Forelimb muscle (tissue), 1 donor: Measurements from ENCODE around the gene IQCK. TPM values are rescaled to one million over a fixed set of nuclear protein-coding genes. Genes with fewer than 3 reads are reported as not detected.

ENCODE experiments used
- DNase-seq: peaks from one replicate; pipeline ENCODE4 v3.0.0-alpha.2; 2013; ENCODE audit warnings: low read depth
- polyA plus RNA-seq: library from polyadenylated mRNA; unstranded; fragments of 120-200 nt; gene quantifications from one replicate; pipeline ENCODE4 v1.2.1, GENCODE V29; 2013; ENCODE audit not compliant: insufficient read length

IQCK gene
- polyA plus RNA-seq, 1 donor: 14.2 TPM

- DNase-seq: no peak
These were observed 141.5 kb downstream of the IQCK start for GRCh38 chr16:19859603-19860002.

GRCh38 chr16:19860166-19861041 lies 142.3 kb downstream of the IQCK start:
- no peak for DNase-seq

- no peak for DNase-seq
These were observed 143.1 kb downstream of the IQCK start for GRCh38 chr16:19861133-19861532.

GRCh38 chr16:19861811-19862327 lies 143.8 kb downstream of the IQCK start:
- no peak for DNase-seq

GRCh38 chr16:19863990-19864389 lies 145.9 kb downstream of the IQCK start:
- no peak for DNase-seq

GRCh38 chr16:19864566-19864965 lies 146.5 kb downstream of the IQCK start:
- DNase-seq: no peak

GRCh38 chr16:19868421-19868820 lies 150.3 kb downstream of the IQCK start:
- no peak for DNase-seq

- DNase-seq: no peak
These were observed 153.7 kb downstream of the IQCK start for GRCh38 chr16:19871721-19872120.

- DNase-seq: no peak
These were observed 154.2 kb downstream of the IQCK start for GRCh38 chr16:19872179-19872863.

GRCh38 chr16:19872935-19873334 lies 154.9 kb downstream of the IQCK start:
- DNase-seq: no peak

GRCh38 chr16:19874026-19874425 lies 156.0 kb downstream of the IQCK start:
- no peak for DNase-seq

GRCh38 chr16:19874851-19875546 lies 156.9 kb downstream of the IQCK start:
- DNase-seq: no peak

GRCh38 chr16:19875900-19876299 lies 157.8 kb downstream of the IQCK start:
- DNase-seq: no peak

GRCh38 chr16:19876501-19877059 lies 158.5 kb downstream of the IQCK start:
- no peak for DNase-seq

- DNase-seq: no peak
These were observed 160.7 kb downstream of the IQCK start for GRCh38 chr16:19878757-19879156.

- DNase-seq: no peak
These were observed 161.2 kb downstream of the IQCK start for GRCh38 chr16:19879241-19879792.

GRCh38 chr16:19881028-19881427 lies 163.0 kb downstream of the IQCK start:
- no peak for DNase-seq

- no peak for DNase-seq
These were observed 163.7 kb downstream of the IQCK start for GRCh38 chr16:19881783-19882182.

- DNase-seq: no peak
These were observed 164.1 kb downstream of the IQCK start for GRCh38 chr16:19882186-19882585.

- DNase-seq: no peak
These were observed 164.6 kb downstream of the IQCK start for GRCh38 chr16:19882646-19883045.

GRCh38 chr16:19883296-19883965 lies 165.4 kb downstream of the IQCK start:
- DNase-seq: no peak
